Thyroid gland (tissue), 4 donors: ENCODE measurements around the gene NR4A3.

Experiments
- CTCF ChIP-seq, 6 experiments: fragments of 200-600 bp in 3 of 6; fragments of 450-650 bp in 3 of 6; sonication (generic) in 3 of 6; IDR thresholded peaks; one replicate each; pipeline ENCODE4 v1.5.1; 2016 to 2019; ENCODE audit warnings: antibody characterized with exemption in 6 of 6, mild to moderate bottlenecking in 2 of 6, inconsistent platforms in 1 of 6, moderate library complexity in 1 of 6
- POLR2A ChIP-seq, 2 donors: fragments of 450-650 bp; IDR thresholded peaks; one replicate each; pipeline ENCODE4 v1.6.1; 2017; ENCODE audit warnings: antibody characterized with exemption in 2 of 2, mild to moderate bottlenecking in 2 of 2, moderate library complexity in 1 of 2

DNA sequence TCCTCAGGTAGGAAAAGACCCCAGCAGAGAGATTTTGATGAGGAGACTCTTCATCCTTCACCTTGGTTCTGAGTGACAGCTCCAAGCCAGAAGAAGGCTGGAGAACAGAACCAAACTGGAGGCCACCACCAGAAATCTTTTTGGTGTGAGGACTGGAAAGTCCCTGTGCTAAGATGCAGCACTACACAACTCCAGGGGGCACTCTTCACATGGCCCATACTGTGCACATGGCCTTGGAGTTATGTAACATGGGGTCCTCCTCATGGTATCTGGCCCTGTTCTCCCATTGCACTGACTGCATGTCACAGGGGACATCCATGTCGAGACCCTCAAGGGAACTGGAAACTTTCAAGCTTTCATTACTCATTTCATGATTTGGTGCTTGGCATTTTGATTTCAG lies 67.4 kb downstream of the NR4A3 start:
- TF ChIP-seq CTCF (IDR thresholded peaks at IDR 0.05) (no peak), POLR2A (IDR thresholded peaks at IDR 0.05) (no peak)
